NCI-H748 (cell line): ENCODE data around the gene NEK7.
"Not testable (repeated sequence)": the region's sequence is repeated elsewhere in the genome, so short reads cannot be mapped to it uniquely, and the experiment has no call there.

Source experiments
- DNase-seq: peaks from one replicate; lab custom pipeline; 2025; ENCODE audit not compliant: unreplicated experiment; lab: John Stamatoyannopoulos, UW

NEK7 gene

GRCh38 chr1:198278943-198279342 lies 122.1 kb downstream of the NEK7 start:
- DNase-seq: no peak

GRCh38 chr1:198280080-198280479 lies 123.3 kb downstream of the NEK7 start:
- DNase-seq: no peak

- DNase-seq: no peak
These were observed 125.1 kb downstream of the NEK7 start for GRCh38 chr1:198281911-198282310.

GRCh38 chr1:198283222-198283621 lies 126.4 kb downstream of the NEK7 start:
- no peak for DNase-seq

- DNase-seq: peak; percentile 55
These were observed 131.1 kb downstream of the NEK7 start for GRCh38 chr1:198287916-198288315.

GRCh38 chr1:198290089-198290683 lies 133.4 kb downstream of the NEK7 start:
- DNase-seq: no peak

DNA sequence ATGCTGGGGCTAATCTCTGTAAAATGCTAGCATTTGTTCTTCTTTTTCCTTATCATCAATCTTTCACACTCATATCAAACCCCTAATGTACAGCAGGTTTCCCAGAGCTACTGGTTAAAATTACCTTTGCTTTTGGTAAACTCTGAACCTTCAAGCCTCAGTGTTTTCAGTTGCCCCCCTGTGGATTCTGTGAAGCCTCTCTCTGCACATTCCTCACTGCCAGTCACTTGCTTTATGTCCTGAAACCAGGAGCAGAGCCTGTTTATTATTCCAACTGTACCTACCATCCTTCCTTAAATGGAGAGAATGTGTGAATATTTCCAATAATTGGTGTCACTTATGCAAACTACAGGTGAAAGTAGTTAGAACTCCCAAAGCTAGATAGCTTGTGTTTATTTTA lies 134.2 kb downstream of the NEK7 start:
- DNase-seq: no peak

DNA sequence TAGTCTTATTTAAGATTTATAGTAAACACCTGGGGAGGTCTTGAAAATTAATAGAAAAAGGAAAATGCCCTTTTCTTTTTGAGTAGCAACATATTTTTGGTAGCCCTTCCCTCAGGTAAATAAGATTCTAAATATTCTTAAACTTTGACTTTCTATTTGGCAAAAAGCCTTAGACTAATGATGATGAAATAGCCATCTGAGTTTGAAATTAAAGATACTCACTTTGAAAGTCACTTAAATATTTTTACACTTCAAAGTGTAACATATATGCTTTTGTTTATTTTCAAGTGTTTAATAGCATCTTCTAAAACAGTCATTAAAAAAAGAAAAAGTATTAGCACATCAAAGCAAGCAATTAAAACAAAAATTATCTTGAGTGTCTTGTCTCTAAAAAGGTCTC lies 135.1 kb downstream of the NEK7 start:
- DNase-seq: no peak

DNA sequence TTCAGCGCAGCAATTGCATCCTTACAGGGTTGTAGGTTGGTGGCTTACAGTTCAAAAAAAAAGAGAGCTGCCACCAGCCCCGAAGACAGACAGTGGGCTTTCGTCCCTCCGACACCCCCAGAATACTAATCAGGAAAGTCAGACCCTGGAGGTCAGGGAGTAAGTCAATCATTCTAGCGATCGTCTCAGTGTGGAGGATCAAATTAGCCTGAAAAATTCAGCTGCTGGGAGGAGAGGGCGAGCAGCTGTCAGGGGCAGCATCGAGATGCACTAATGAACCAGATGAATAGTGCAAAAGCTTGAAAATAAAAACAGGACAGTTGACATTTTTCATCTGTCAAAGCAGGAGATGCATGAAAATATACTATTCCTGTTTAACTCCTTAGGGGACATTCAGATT lies 138.4 kb downstream of the NEK7 start:
- no peak for DNase-seq

DNA sequence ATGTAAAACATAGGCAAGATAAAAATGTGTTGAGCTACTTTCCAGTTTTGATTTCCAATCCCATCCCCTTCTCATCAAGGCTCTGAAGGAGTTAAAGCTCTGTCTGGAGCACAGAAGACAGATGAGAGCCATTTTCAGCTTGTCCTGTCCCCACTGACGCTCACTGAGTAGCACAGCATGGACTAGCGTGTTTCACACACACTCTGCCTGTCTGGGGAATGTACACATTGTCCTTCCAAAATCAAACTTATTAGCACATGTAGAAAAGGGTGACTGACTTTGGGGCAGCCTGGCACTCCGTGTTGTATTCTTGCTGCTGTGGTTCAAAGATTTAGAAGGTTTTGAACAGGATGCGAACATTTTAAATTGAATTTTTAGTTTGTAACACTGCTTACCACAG lies 139.2 kb downstream of the NEK7 start:
- no peak for DNase-seq

- DNase-seq: no peak
These were observed 140.5 kb downstream of the NEK7 start for GRCh38 chr1:198297281-198297680.

DNA sequence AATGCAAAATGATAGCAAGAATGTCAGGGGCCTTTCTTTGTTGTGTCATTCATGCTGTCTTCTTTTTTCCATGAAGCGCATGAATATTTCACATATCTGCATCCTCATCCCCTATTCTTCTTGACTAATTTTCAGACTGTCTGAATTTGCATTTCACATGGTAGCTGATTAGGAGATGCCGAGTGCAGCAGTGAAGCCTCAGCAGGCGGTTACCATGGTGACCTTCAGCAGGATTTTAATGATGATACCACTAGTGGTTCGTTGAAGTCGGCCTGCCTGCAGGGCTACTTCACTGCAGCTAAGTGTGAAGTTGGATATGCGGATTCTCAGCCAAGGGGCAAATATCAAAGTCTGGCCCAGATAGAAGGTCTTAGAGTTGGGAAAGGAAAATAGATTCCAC lies 141.8 kb downstream of the NEK7 start:
- DNase-seq: peak; percentile 48

DNA sequence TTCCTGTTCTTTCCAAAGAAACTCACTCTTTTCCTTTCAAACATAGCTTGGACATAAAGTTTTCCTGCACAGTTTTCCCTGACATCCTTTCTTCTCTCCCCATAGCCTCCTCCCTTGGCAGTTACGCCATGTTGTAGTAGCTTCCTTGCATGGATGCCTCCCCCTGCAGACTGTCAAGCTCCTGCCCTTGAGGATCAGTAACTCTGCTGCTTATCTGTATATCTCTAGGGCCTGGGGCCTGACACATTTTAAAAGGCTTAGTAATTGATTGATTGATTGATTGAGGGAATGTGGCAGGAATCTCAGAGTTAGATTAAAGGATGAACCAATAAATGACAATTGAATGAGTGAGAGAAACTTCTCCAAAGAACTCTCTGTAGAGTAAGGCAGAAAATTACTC lies 143.7 kb downstream of the NEK7 start:
- DNase-seq: no peak

DNA sequence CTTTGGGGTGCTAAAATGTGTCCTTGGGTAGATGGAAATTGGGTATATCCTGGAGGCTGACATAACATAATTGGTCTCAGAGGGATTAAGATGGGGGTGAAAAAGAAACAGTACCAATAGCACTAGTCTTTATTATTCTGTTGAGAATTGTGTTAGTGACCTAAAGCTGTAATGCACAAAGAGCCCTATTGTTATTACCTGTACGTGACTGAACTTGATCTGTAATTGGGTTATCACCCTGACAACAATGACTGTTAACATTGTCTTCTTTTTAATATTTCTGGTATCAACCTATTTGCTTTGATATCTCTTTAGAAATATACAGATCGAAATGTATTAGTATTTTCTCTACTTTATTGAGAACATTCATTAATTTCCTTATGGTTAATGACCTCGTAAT lies 147.6 kb downstream of the NEK7 start:
- DNase-seq: peak; percentile 60

GRCh38 chr1:198314817-198315216 lies 158.0 kb downstream of the NEK7 start:
- DNase-seq: peak; percentile 0

- DNase-seq: not testable (repeated sequence)
These were observed 158.5 kb downstream of the NEK7 start for GRCh38 chr1:198315331-198315730.

- DNase-seq: no peak
These were observed 159.8 kb downstream of the NEK7 start for GRCh38 chr1:198316546-198317100.

DNA sequence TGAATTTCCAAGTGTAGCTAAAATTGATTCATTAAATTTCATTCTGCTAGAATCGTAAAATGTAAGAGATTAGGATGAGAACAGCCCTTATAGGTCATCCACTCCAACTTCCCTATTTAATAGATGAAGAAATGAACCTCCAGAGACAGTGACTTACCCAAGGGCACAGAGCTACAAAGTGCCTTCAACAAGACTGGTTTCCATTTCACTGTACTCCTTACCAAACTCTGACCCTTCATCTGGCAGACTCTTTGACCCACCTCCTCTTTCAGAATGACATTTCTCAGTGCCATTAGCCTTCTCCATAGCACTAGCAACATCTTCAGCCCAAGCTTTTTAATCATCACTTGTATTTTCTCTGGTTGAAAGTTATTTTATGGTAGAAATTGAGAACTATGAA lies 161.3 kb downstream of the NEK7 start:
- no peak for DNase-seq

DNA sequence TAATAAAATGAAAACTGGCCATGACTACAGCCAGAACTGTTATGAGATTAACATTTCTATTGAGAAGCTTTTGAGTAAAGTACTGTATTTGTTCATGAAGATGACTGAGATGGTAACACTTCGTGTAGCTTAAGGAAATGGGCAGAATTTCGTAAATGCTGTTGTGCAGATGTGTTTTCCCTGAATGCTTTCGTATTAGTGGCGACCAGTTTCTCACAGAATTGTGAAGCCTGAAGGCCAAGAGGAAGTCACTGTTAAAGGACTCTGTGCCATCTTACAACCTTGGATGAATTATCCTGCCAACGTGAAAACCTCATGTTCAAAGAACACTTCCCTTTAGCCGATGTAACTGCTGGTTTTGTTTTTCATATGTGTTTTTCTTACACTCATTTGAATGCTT lies 164.0 kb downstream of the NEK7 start:
- no peak for DNase-seq

DNA sequence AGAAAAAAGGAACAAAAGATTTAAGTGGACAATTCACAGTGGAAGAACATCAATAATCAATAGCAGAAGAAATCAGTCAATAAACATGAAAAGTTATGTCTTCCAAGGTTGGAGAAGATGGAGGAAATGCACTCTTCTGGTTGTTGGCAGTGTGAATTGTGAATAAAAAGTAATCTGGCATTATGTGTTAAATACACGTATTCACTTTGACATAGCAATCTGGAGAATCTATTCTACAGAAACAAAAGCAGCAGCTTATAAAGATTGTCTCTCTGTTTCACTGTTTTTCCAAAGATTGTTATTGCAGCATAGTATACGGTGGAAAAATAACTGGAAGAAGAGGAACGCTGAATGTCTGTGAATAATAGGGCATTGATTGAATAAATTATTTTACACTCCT lies 169.4 kb downstream of the NEK7 start:
- DNase-seq: no peak

GRCh38 chr1:198326915-198327314 lies 170.1 kb downstream of the NEK7 start:
- no peak for DNase-seq

GRCh38 chr1:198328458-198329032 lies 171.7 kb downstream of the NEK7 start:
- DNase-seq: no peak
